Activated CD8-positive, alpha-beta T cell treated with anti-CD3 and anti-CD28 coated beads for 36 hours (primary cell): Measurements from ENCODE around the gene PBRM1. TPM values are rescaled to one million over a fixed set of nuclear protein-coding genes. Genes with fewer than 3 reads are reported as not detected.

Experiments
- ATAC-seq: fragments of 200-7000 bp; cut with Tn5 transposase; one replicate; pipeline ENCODE4 v1.10.0; 2021; ENCODE audit warnings: mild to moderate bottlenecking, moderate library complexity
- CTCF ChIA-PET: fragments of 350-600 bp; sonication (Branson Sonifier 250); formaldehyde crosslinking; loops from one replicate; lab custom pipeline; 2021; ENCODE audit warnings: antibody characterized with exemption; lab: Charles Lee
- POLR2A ChIA-PET: fragments of 350-600 bp; sonication (Branson Sonifier 250); formaldehyde crosslinking; loops from one replicate; lab custom pipeline; 2021; ENCODE audit warnings: antibody characterized with exemption; lab: Charles Lee
- DNase-seq: peaks from one replicate; pipeline ENCODE4 v3.0.0-alpha.2; 2020
- H3K27ac Mint-ChIP-seq: one replicate; pipeline ENCODE4 v1.8.0; 2021; ENCODE audit warnings: mild to moderate bottlenecking, mixed read lengths
- H3K27me3 Mint-ChIP-seq: one replicate; pipeline ENCODE4 v1.8.0; 2021; ENCODE audit warnings: mixed read lengths
- H3K36me3 Mint-ChIP-seq: one replicate; pipeline ENCODE4 v1.8.0; 2021; ENCODE audit warnings: low read depth, mixed read lengths
- H3K4me1 Mint-ChIP-seq: one replicate; pipeline ENCODE4 v1.8.0; 2021; ENCODE audit warnings: low read depth, mixed read lengths
- H3K4me3 Mint-ChIP-seq: one replicate; pipeline ENCODE4 v1.8.0; 2021; ENCODE audit warnings: mild to moderate bottlenecking, moderate library complexity, mixed read lengths
- H3K9me3 Mint-ChIP-seq: one replicate; pipeline ENCODE4 v1.8.0; 2021; ENCODE audit warnings: mixed read lengths
- intact Hi-C: fragments of 100-400 bp; cut with micrococcal nuclease; formaldehyde crosslinking; loops from one replicate; pipeline ENCODE4 v1.10.0; 2022
- total RNA-seq, 2 experiments: library from RNA; stranded (reverse); gene quantifications; one replicate each; pipeline ENCODE4 v1.2.3, GENCODE V29; 2021
- TF ChIP-seq, protein P1 (sequence below): fragments of 200-600 bp; IDR thresholded peaks from one replicate; pipeline ENCODE4 v1.8.0; 2022; ENCODE audit warnings: antibody characterized with exemption, mild to moderate bottlenecking

PBRM1 gene
- total RNA-seq, 2 experiments from 2014 or later, result 55.9 to 56.1 TPM

GRCh38 chr3:52561028-52561747 is 124.5 kb downstream of the PBRM1 start:
- intact Hi-C loops, result no loop called here
- H3K4me3 Mint-ChIP-seq, result no peak overlapping the region
- H3K27me3 Mint-ChIP-seq, result no peaks in the 10 kb centered on the region
- ATAC-seq (no peak), DNase-seq (no peak)
- ChIA-PET POLR2A (interaction anchor here (2.5 kb wide), 1 partner anchor 24 kb away, joined by 7 read pairs; no protein-coding TSS in a partner anchor), CTCF (interaction anchor here (1.1 kb wide), 1 partner anchor 10 kb away, joined by 4 read pairs; no protein-coding TSS in a partner anchor)
- H3K27ac Mint-ChIP-seq, result no peak overlapping the region
- peaks cover 35% of the 10 kb centered on the region for H3K36me3 Mint-ChIP-seq
- H3K4me1 Mint-ChIP-seq, result peaks cover under 1% of the 10 kb centered on the region
- no peaks in the 10 kb centered on the region for H3K9me3 Mint-ChIP-seq
- TF ChIP-seq, protein P1, sequence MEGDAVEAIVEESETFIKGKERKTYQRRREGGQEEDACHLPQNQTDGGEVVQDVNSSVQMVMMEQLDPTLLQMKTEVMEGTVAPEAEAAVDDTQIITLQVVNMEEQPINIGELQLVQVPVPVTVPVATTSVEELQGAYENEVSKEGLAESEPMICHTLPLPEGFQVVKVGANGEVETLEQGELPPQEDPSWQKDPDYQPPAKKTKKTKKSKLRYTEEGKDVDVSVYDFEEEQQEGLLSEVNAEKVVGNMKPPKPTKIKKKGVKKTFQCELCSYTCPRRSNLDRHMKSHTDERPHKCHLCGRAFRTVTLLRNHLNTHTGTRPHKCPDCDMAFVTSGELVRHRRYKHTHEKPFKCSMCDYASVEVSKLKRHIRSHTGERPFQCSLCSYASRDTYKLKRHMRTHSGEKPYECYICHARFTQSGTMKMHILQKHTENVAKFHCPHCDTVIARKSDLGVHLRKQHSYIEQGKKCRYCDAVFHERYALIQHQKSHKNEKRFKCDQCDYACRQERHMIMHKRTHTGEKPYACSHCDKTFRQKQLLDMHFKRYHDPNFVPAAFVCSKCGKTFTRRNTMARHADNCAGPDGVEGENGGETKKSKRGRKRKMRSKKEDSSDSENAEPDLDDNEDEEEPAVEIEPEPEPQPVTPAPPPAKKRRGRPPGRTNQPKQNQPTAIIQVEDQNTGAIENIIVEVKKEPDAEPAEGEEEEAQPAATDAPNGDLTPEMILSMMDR, result no peak

DNA sequence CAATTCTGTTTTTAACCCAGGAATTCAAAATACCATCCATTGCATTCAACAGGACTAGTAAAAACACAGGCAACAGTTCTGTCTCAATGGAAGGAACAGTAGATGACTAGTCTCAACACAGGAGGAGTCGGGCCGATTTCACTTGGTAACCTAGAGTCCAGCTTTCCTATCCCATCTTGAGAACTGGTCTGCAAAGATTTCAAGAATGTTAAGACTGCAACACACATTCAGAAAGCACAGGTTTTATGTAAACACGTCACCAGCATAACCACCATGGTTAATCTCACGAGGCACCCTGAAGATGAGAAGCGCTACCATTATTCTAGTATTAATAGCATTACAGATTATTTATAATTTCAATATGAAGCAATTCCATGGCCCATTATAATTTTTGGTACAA is 127.3 kb downstream of the PBRM1 start:
- Mint-ChIP-seq H3K36me3 (peaks cover 39% of the 10 kb centered on the region), H3K4me3 (no peak overlapping the region), H3K9me3 (no peaks in the 10 kb centered on the region), H3K4me1 (peaks cover 7% of the 10 kb centered on the region), H3K27ac (no peak overlapping the region), H3K27me3 (no peaks in the 10 kb centered on the region)
- intact Hi-C loops, result no loop called here
- ChIA-PET POLR2A (interaction anchor here (0.7 kb wide), 1 partner anchor 10 kb away, joined by 5 read pairs; no protein-coding TSS in a partner anchor), CTCF (no interaction called here)
- ATAC-seq (no peak), DNase-seq (no peak)
- TF ChIP-seq, protein P1, result no peak

DNA sequence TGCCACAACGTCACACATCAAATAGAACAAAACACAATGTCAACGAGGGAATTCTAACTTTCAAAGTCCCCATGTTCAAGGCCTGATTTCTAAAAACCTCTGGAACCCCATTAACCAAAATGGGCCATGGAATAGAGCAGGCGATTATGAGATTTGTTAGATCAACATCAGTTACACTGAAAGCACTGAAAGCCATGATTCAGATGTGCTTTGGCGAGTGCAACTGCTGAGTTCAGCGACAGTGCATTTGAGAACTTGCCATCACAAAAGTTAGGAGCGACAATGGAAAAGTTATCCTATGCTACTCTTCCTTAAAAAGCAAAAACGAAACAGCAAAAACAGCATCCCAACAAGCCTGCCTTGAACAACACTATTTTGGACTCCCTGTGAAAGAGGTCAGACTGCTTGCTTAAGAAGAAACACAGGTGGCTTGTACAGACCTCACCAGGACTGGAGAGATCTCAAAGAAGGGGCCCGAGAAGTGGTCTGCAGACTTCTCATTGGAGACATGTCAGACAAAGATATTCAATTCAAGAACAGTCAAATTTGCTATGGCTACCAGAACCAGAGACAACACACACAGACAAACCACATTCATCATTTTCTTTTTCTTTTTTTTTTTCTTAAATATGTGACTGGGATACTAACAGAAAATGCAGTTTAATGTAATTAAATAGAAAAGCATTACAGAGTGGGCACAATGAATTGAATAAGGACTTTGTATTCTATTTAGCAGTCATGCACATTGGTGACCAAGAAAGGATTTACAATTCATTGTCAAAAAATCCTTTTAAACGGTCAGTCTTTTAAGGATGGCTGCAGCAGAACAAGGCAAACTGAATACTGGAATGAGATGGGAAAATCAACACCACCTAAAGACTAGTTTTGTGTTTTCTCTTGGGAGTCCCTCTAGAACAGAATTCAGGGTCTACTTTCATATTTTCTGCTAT is 128.4 kb downstream of the PBRM1 start:
- no peaks in the 10 kb centered on the region for H3K9me3 Mint-ChIP-seq
- peaks cover 7% of the 10 kb centered on the region for H3K4me1 Mint-ChIP-seq
- ATAC-seq (no peak), DNase-seq (no peak)
- TF ChIP-seq, protein P1, result no peak
- ChIA-PET POLR2A (no interaction called here), CTCF (interaction anchor here (0.9 kb wide), 1 partner anchor 145 kb away, joined by 3 read pairs; no protein-coding TSS in a partner anchor)
- H3K27ac Mint-ChIP-seq, result no peak overlapping the region
- peaks cover 32% of the 10 kb centered on the region for H3K36me3 Mint-ChIP-seq
- no peak overlapping the region for H3K4me3 Mint-ChIP-seq
- intact Hi-C loops, result no loop called here
- H3K27me3 Mint-ChIP-seq, result no peaks in the 10 kb centered on the region

GRCh38 chr3:52555056-52555455 is 130.7 kb downstream of the PBRM1 start:
- Mint-ChIP-seq H3K4me1 (peaks cover 7% of the 10 kb centered on the region), H3K4me3 (no peak overlapping the region), H3K27ac (no peak overlapping the region), H3K36me3 (peaks cover 24% of the 10 kb centered on the region), H3K27me3 (no peaks in the 10 kb centered on the region), H3K9me3 (no peaks in the 10 kb centered on the region)
- no peak for DNase-seq
- ChIA-PET CTCF (interaction anchor here (1.0 kb wide), 1 partner anchor 335 kb away, joined by 3 read pairs; no protein-coding TSS in a partner anchor), POLR2A (interaction anchor here (1.0 kb wide), 1 partner anchor 90 kb away, joined by 3 read pairs; no protein-coding TSS in a partner anchor)
- ATAC-seq, result no peak
- intact Hi-C loops, result no loop called here
- TF ChIP-seq, protein P1, result no peak
